Measurements from ENCODE around the gene MCMBP.
"Not testable (repeated sequence)": the region's sequence is repeated elsewhere in the genome, so short reads cannot be mapped to it uniquely, and the experiment has no call there.

Gene MCMBP

GRCh38 chr10:119917777-119918176, 45.1 kb upstream of the MCMBP start:
- Histone ChIP-seq H3K36me3 (ENCODE audit: insufficient read depth, low read length) (peaks cover 83% of the 10 kb centered on the region), H3K9me3 (ENCODE audit: insufficient read depth, low read length, severe bottlenecking) (no peaks in the 10 kb centered on the region), H4K20me1 (ENCODE audit: insufficient read depth, low read length) (no peaks in the 10 kb centered on the region), H3K4me2 (ENCODE audit: insufficient read depth, low read length) (no peak overlapping the region), H3K79me2 (ENCODE audit: insufficient read depth, low read length) (no peaks in the 10 kb centered on the region), H3K27me3 (ENCODE audit: insufficient read depth, low read length, poor library complexity) (no peaks in the 10 kb centered on the region), H3K4me3 (ENCODE audit: low read depth in 1 of 2, low read length in 2 of 2) (no peak overlapping the region), H2AFZ (ENCODE audit: low read depth, low read length) (no peak overlapping the region), H3K27ac (ENCODE audit: low read length) (no peak overlapping the region), H3K4me1 (ENCODE audit: insufficient read depth, low read length) (no peaks in the 10 kb centered on the region), H3K9ac (ENCODE audit: low read depth, low read length) (no peak overlapping the region)
- no peak for ATAC-seq (ENCODE audit: insufficient read depth, low read depth)
- TF ChIP-seq EZH2 (IDR thresholded peaks at IDR 0.05; ENCODE audit: borderline replicate concordance, low read depth, low read length, severe bottlenecking), result no peak
- TF ChIP-seq, protein P1, sequence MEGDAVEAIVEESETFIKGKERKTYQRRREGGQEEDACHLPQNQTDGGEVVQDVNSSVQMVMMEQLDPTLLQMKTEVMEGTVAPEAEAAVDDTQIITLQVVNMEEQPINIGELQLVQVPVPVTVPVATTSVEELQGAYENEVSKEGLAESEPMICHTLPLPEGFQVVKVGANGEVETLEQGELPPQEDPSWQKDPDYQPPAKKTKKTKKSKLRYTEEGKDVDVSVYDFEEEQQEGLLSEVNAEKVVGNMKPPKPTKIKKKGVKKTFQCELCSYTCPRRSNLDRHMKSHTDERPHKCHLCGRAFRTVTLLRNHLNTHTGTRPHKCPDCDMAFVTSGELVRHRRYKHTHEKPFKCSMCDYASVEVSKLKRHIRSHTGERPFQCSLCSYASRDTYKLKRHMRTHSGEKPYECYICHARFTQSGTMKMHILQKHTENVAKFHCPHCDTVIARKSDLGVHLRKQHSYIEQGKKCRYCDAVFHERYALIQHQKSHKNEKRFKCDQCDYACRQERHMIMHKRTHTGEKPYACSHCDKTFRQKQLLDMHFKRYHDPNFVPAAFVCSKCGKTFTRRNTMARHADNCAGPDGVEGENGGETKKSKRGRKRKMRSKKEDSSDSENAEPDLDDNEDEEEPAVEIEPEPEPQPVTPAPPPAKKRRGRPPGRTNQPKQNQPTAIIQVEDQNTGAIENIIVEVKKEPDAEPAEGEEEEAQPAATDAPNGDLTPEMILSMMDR (IDR thresholded peaks at IDR 0.05; ENCODE audit: borderline replicate concordance, extremely low read depth, low read length, poor library complexity, severe bottlenecking), result no peak
- DNase-seq, result no peak

DNA sequence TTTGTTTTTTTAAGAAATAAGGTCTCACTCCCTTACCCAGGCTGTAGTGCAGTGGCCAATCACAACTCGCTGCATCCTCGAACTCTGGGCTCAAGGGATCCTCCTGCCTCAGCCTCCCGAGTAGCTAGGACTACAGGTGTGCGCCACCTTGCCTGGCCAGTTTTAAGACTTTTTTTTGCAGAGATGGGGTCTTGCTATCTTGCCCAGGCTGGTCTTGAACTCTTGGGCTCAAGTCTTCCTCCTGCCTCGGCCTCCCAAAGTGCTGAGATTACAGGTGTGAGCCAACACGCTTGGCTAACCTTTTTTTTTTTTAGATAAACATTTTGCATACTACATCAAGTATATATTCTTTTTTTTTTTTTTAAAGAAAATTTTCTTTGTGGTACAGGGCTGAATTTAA, 38.0 kb upstream of the MCMBP start:
- no peak for ATAC-seq (ENCODE audit: insufficient read depth, low read depth)
- peaks cover 60% of the 10 kb centered on the region for H3K36me3 ChIP-seq (ENCODE audit: insufficient read depth, low read length)
- H3K27me3 ChIP-seq (ENCODE audit: insufficient read depth, low read length, poor library complexity), result no peaks in the 10 kb centered on the region

GRCh38 chr10:119908166-119908565, 35.5 kb upstream of the MCMBP start:
- H3K4me2 ChIP-seq (ENCODE audit: insufficient read depth, low read length), result no peak overlapping the region
- H3K9ac ChIP-seq (ENCODE audit: low read depth, low read length), result no peak overlapping the region
- H3K27ac ChIP-seq (ENCODE audit: low read length), result no peak overlapping the region
- no peaks in the 10 kb centered on the region for H3K4me1 ChIP-seq (ENCODE audit: insufficient read depth, low read length)
- H3K79me2 ChIP-seq (ENCODE audit: insufficient read depth, low read length), result peaks cover under 1% of the 10 kb centered on the region; the same call in 1 of the 2 replicates
- no peaks in the 10 kb centered on the region for H3K27me3 ChIP-seq (ENCODE audit: insufficient read depth, low read length, poor library complexity)
- no peak for ATAC-seq (ENCODE audit: insufficient read depth, low read depth)
- DNase-seq, result no peak
- no peaks in the 10 kb centered on the region for H3K9me3 ChIP-seq (ENCODE audit: insufficient read depth, low read length, severe bottlenecking)
- no peak overlapping the region for H3K4me3 ChIP-seq (ENCODE audit: low read depth in 1 of 2, low read length in 2 of 2)
- TF ChIP-seq, protein P1 (IDR thresholded peaks at IDR 0.05; ENCODE audit: borderline replicate concordance, extremely low read depth, low read length, poor library complexity, severe bottlenecking), result no peak
- no peak for TF ChIP-seq EZH2 (IDR thresholded peaks at IDR 0.05; ENCODE audit: borderline replicate concordance, low read depth, low read length, severe bottlenecking)
- no peak overlapping the region for H2AFZ ChIP-seq (ENCODE audit: low read depth, low read length)
- peaks cover 68% of the 10 kb centered on the region for H3K36me3 ChIP-seq (ENCODE audit: insufficient read depth, low read length)
- no peaks in the 10 kb centered on the region for H4K20me1 ChIP-seq (ENCODE audit: insufficient read depth, low read length)

More for the DNA sequence above, 38.0 kb upstream of the MCMBP start:
- DNase-seq, result no peak
- TF ChIP-seq, protein P1 (IDR thresholded peaks at IDR 0.05; ENCODE audit: borderline replicate concordance, extremely low read depth, low read length, poor library complexity, severe bottlenecking), result no peak
- no peak for TF ChIP-seq EZH2 (IDR thresholded peaks at IDR 0.05; ENCODE audit: borderline replicate concordance, low read depth, low read length, severe bottlenecking)
- Histone ChIP-seq H3K9me3 (ENCODE audit: insufficient read depth, low read length, severe bottlenecking) (no peaks in the 10 kb centered on the region), H3K9ac (ENCODE audit: low read depth, low read length) (no peak overlapping the region), H3K27ac (ENCODE audit: low read length) (no peak overlapping the region), H3K4me1 (ENCODE audit: insufficient read depth, low read length) (no peaks in the 10 kb centered on the region), H3K4me2 (ENCODE audit: insufficient read depth, low read length) (no peak overlapping the region), H3K4me3 (ENCODE audit: low read depth in 1 of 2, low read length in 2 of 2) (no peak overlapping the region), H3K79me2 (ENCODE audit: insufficient read depth, low read length) (no peaks in the 10 kb centered on the region), H4K20me1 (ENCODE audit: insufficient read depth, low read length) (no peaks in the 10 kb centered on the region), H2AFZ (ENCODE audit: low read depth, low read length) (no peak overlapping the region)

GRCh38 chr10:119907695-119908094, 35.1 kb upstream of the MCMBP start:
- not testable (repeated sequence) for H3K4me1 ChIP-seq (ENCODE audit: insufficient read depth, low read length); H4K20me1 ChIP-seq (ENCODE audit: insufficient read depth, low read length); H2AFZ ChIP-seq (ENCODE audit: low read depth, low read length); DNase-seq; H3K27ac ChIP-seq (ENCODE audit: low read length); H3K4me3 ChIP-seq (ENCODE audit: low read depth in 1 of 2, low read length in 2 of 2); H3K9me3 ChIP-seq (ENCODE audit: insufficient read depth, low read length, severe bottlenecking); H3K4me2 ChIP-seq (ENCODE audit: insufficient read depth, low read length); H3K79me2 ChIP-seq (ENCODE audit: insufficient read depth, low read length); ATAC-seq (ENCODE audit: insufficient read depth, low read depth); H3K9ac ChIP-seq (ENCODE audit: low read depth, low read length); H3K27me3 ChIP-seq (ENCODE audit: insufficient read depth, low read length, poor library complexity)
- H3K36me3 ChIP-seq (ENCODE audit: insufficient read depth, low read length), result peaks cover 68% of the 10 kb centered on the region
